ENCODE measurements around the gene DIPK1A. TPM values are rescaled to one million over a fixed set of nuclear protein-coding genes. Genes with fewer than 3 reads are reported as not detected.

The DIPK1A gene
- total RNA-seq, 1 experiment from 2014 or later: 1.2 TPM

- intact Hi-C loops (cut with micrococcal nuclease; ENCODE audit: unreplicated experiment) (no loop called here), in situ Hi-C loops (cut with HindIII; ENCODE audit: low pct_unique_long_range_greater_than_20kb, low sequenced_read_pairs) (no loop called here)
- no TSS peak for BruUV-seq (replicated peaks)
- Histone ChIP-seq H3K9me3 (ENCODE audit: control insufficient read depth, insufficient read depth, low read depth, low read length) (no peaks in the 10 kb centered on the region), H3K27ac (ENCODE audit: low read length) (no peak overlapping the region), H3K27me3 (ENCODE audit: control insufficient read depth, insufficient read depth, low read length) (no peaks in the 10 kb centered on the region), H3K36me3 (ENCODE audit: control insufficient read depth, insufficient read depth, low read length) (no peaks in the 10 kb centered on the region), H3K4me1 (ENCODE audit: control insufficient read depth, insufficient read depth, low read length) (no peaks in the 10 kb centered on the region), H3K4me3 (ENCODE audit: low read depth in 2 of 2, low read length in 2 of 2) (no peak overlapping the region)
- TF ChIP-seq POLR2AphosphoS5 (IDR thresholded peaks at IDR 0.05; ENCODE audit: low read depth, low read length) (no peak), TCF7L2 (IDR thresholded peaks at IDR 0.05; ENCODE audit: low read depth, low read length) (no peak), SIN3A (IDR thresholded peaks at IDR 0.05; ENCODE audit: borderline replicate concordance, insufficient read depth, low read depth, low read length) (no peak)
- TF ChIP-seq, protein P1, sequence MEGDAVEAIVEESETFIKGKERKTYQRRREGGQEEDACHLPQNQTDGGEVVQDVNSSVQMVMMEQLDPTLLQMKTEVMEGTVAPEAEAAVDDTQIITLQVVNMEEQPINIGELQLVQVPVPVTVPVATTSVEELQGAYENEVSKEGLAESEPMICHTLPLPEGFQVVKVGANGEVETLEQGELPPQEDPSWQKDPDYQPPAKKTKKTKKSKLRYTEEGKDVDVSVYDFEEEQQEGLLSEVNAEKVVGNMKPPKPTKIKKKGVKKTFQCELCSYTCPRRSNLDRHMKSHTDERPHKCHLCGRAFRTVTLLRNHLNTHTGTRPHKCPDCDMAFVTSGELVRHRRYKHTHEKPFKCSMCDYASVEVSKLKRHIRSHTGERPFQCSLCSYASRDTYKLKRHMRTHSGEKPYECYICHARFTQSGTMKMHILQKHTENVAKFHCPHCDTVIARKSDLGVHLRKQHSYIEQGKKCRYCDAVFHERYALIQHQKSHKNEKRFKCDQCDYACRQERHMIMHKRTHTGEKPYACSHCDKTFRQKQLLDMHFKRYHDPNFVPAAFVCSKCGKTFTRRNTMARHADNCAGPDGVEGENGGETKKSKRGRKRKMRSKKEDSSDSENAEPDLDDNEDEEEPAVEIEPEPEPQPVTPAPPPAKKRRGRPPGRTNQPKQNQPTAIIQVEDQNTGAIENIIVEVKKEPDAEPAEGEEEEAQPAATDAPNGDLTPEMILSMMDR (IDR thresholded peaks at IDR 0.05): no peak
- TF ChIP-seq, protein P2, sequence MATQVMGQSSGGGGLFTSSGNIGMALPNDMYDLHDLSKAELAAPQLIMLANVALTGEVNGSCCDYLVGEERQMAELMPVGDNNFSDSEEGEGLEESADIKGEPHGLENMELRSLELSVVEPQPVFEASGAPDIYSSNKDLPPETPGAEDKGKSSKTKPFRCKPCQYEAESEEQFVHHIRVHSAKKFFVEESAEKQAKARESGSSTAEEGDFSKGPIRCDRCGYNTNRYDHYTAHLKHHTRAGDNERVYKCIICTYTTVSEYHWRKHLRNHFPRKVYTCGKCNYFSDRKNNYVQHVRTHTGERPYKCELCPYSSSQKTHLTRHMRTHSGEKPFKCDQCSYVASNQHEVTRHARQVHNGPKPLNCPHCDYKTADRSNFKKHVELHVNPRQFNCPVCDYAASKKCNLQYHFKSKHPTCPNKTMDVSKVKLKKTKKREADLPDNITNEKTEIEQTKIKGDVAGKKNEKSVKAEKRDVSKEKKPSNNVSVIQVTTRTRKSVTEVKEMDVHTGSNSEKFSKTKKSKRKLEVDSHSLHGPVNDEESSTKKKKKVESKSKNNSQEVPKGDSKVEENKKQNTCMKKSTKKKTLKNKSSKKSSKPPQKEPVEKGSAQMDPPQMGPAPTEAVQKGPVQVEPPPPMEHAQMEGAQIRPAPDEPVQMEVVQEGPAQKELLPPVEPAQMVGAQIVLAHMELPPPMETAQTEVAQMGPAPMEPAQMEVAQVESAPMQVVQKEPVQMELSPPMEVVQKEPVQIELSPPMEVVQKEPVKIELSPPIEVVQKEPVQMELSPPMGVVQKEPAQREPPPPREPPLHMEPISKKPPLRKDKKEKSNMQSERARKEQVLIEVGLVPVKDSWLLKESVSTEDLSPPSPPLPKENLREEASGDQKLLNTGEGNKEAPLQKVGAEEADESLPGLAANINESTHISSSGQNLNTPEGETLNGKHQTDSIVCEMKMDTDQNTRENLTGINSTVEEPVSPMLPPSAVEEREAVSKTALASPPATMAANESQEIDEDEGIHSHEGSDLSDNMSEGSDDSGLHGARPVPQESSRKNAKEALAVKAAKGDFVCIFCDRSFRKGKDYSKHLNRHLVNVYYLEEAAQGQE (IDR thresholded peaks at IDR 0.05; ENCODE audit: insufficient read depth in 1 of 2, low read depth in 2 of 2, low read length in 1 of 2): no peak
- DNase-seq (ENCODE audit: low read depth, low spot score): no peak
- CTCF ChIA-PET: no interaction called here
- ATAC-seq: no peak
- POLR2A ChIA-PET: no interaction called here
Measured at GRCh38 chr1:92985101-92985500, 23.8 kb upstream of the DIPK1A start.

GRCh38 chr1:92980732-92981647 lies 19.7 kb upstream of the DIPK1A start:
- POLR2A ChIA-PET: no interaction called here
- H3K27me3 ChIP-seq (ENCODE audit: control insufficient read depth, insufficient read depth, low read length): no peaks in the 10 kb centered on the region
- H3K27ac ChIP-seq (ENCODE audit: low read length): no peak overlapping the region
- ATAC-seq (no peak), DNase-seq (ENCODE audit: low read depth, low spot score) (no peak)
- in situ Hi-C loops (cut with HindIII; ENCODE audit: low pct_unique_long_range_greater_than_20kb, low sequenced_read_pairs) (no loop called here), intact Hi-C loops (cut with micrococcal nuclease; ENCODE audit: unreplicated experiment) (no loop called here)
- no peak overlapping the region for H3K4me3 ChIP-seq (ENCODE audit: low read depth in 2 of 2, low read length in 2 of 2)
- BruUV-seq (replicated peaks): no TSS peak
- H3K36me3 ChIP-seq (ENCODE audit: control insufficient read depth, insufficient read depth, low read length): no peaks in the 10 kb centered on the region
- TF ChIP-seq, protein P1 (IDR thresholded peaks at IDR 0.05): no peak
- TF ChIP-seq TCF7L2 (IDR thresholded peaks at IDR 0.05; ENCODE audit: low read depth, low read length): no peak
- TF ChIP-seq POLR2AphosphoS5 (IDR thresholded peaks at IDR 0.05; ENCODE audit: low read depth, low read length): no peak
- no peak for TF ChIP-seq SIN3A (IDR thresholded peaks at IDR 0.05; ENCODE audit: borderline replicate concordance, insufficient read depth, low read depth, low read length)
- TF ChIP-seq, protein P2 (IDR thresholded peaks at IDR 0.05; ENCODE audit: insufficient read depth in 1 of 2, low read depth in 2 of 2, low read length in 1 of 2): no peak
- H3K4me1 ChIP-seq (ENCODE audit: control insufficient read depth, insufficient read depth, low read length): no peaks in the 10 kb centered on the region
- no peaks in the 10 kb centered on the region for H3K9me3 ChIP-seq (ENCODE audit: control insufficient read depth, insufficient read depth, low read depth, low read length)
- CTCF ChIA-PET: no interaction called here

Measured in Panc1 (cell line).